Measurements from ENCODE around the gene OR2D2.

DNA sequence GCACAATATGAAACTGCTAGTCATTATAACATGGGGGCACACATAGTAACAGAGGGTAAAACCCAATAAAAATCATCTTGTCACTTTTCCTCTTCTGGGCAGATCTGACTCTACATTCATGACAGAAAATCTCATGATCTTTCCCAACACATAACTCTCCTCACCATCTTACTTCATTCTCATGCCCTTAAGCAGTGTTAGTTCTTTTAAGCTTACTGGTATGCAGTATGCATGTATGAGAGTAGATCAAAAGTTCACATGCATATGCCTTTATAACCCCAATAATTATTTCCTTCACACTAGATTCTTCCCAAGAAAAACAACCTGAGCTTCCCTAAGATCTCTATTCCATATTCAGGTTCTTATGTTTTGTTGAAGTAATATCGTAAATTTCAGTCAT, 21.0 kb downstream of the OR2D2 start:
- TF ChIP-seq, protein P1, sequence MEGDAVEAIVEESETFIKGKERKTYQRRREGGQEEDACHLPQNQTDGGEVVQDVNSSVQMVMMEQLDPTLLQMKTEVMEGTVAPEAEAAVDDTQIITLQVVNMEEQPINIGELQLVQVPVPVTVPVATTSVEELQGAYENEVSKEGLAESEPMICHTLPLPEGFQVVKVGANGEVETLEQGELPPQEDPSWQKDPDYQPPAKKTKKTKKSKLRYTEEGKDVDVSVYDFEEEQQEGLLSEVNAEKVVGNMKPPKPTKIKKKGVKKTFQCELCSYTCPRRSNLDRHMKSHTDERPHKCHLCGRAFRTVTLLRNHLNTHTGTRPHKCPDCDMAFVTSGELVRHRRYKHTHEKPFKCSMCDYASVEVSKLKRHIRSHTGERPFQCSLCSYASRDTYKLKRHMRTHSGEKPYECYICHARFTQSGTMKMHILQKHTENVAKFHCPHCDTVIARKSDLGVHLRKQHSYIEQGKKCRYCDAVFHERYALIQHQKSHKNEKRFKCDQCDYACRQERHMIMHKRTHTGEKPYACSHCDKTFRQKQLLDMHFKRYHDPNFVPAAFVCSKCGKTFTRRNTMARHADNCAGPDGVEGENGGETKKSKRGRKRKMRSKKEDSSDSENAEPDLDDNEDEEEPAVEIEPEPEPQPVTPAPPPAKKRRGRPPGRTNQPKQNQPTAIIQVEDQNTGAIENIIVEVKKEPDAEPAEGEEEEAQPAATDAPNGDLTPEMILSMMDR (IDR thresholded peaks at IDR 0.05) = no peak
- no peak for TF ChIP-seq POLR2A (IDR thresholded peaks at IDR 0.05)

Measured in right lobe of liver (tissue), 4 donors.